SK-N-SH treated with all-trans-retinoic acid at 6 μM for 48 hours (cell line): ENCODE measurements around the gene IMPACT.

Source experiments
- ATAC-seq: fragments of 200-7000 bp; cut with Tn5 transposase; 3 replicates; pipeline ENCODE4 v1.9.1; 2020; ENCODE audit warnings: mild to moderate bottlenecking, moderate library complexity
- ARNTL ChIP-seq: fragments of 450-650 bp; formaldehyde crosslinking; IDR thresholded peaks from 2 replicates; pipeline ENCODE4 v1.5.0; 2020; ENCODE audit warnings: low read depth, mild to moderate bottlenecking, moderate library complexity, borderline replicate concordance
- BACH2 ChIP-seq: fragments of 250-450 bp; sonication (Bioruptor Pico); IDR thresholded peaks from 2 replicates; pipeline ENCODE4 v1.9.0; 2021; ENCODE audit warnings: mild to moderate bottlenecking, borderline replicate concordance
- CREB5 ChIP-seq: fragments of 250-450 bp; sonication (Bioruptor Pico); IDR thresholded peaks from 2 replicates; pipeline ENCODE4 v1.5.1; 2020; ENCODE audit warnings: low read depth, mild to moderate bottlenecking, moderate library complexity
- CSDC2 ChIP-seq: fragments of 250-450 bp; sonication (Bioruptor Pico); IDR thresholded peaks from 2 replicates; pipeline ENCODE4 v1.5.0; 2020; ENCODE audit warnings: mild to moderate bottlenecking, moderate library complexity
- CSRNP3 ChIP-seq: fragments of 250-450 bp; sonication (Bioruptor Pico); IDR thresholded peaks from 2 replicates; pipeline ENCODE4 v1.5.1; 2021; ENCODE audit warnings: mild to moderate bottlenecking, moderate library complexity
- ESRRG ChIP-seq: fragments of 250-450 bp; sonication (Bioruptor Pico); IDR thresholded peaks from 2 replicates; pipeline ENCODE4 v1.6.1; 2021; ENCODE audit warnings: mild to moderate bottlenecking
- GLIS3 ChIP-seq: fragments of 250-450 bp; sonication (Bioruptor Pico); IDR thresholded peaks from 2 replicates; pipeline ENCODE4 v1.5.0; 2020; ENCODE audit warnings: mild to moderate bottlenecking, moderate library complexity
- ISL1 ChIP-seq: fragments of 250-450 bp; sonication (Bioruptor Pico); IDR thresholded peaks from 2 replicates; pipeline ENCODE4 v2.1.2; 2022; ENCODE audit warnings: mild to moderate bottlenecking, moderate library complexity
- OSR1 ChIP-seq: fragments of 250-450 bp; sonication (Bioruptor Pico); IDR thresholded peaks from 2 replicates; pipeline ENCODE4 v1.8.0; 2022; ENCODE audit warnings: moderate library complexity, mild to moderate bottlenecking, inconsistent platforms
- POU6F1 ChIP-seq: fragments of 250-450 bp; sonication (Bioruptor Pico); IDR thresholded peaks from 2 replicates; pipeline ENCODE4 v1.8.0; 2021; ENCODE audit warnings: low read depth, mild to moderate bottlenecking, moderate library complexity, borderline replicate concordance
- PPARA ChIP-seq: fragments of 250-450 bp; sonication (Bioruptor Pico); IDR thresholded peaks from 2 replicates; pipeline ENCODE4 v1.5.0; 2020; ENCODE audit warnings: mild to moderate bottlenecking, borderline replicate concordance
- RARB ChIP-seq: fragments of 250-450 bp; sonication (Bioruptor Pico); IDR thresholded peaks from 2 replicates; pipeline ENCODE4 v1.8.0; 2021; ENCODE audit warnings: mild to moderate bottlenecking, moderate library complexity
- TCF4 ChIP-seq: fragments of 250-450 bp; sonication (Bioruptor Pico); IDR thresholded peaks from 2 replicates; pipeline ENCODE4 v1.8.0; 2021; ENCODE audit warnings: mild to moderate bottlenecking, moderate library complexity, borderline replicate concordance
- TOX ChIP-seq: fragments of 250-450 bp; sonication (Bioruptor Pico); IDR thresholded peaks from 2 replicates; pipeline ENCODE4 v1.8.0; 2021; ENCODE audit warnings: mild to moderate bottlenecking, moderate library complexity, borderline replicate concordance
- TSHZ2 ChIP-seq: fragments of 250-450 bp; sonication (Bioruptor Pico); IDR thresholded peaks from 2 replicates; pipeline ENCODE4 v1.5.0; 2020; ENCODE audit warnings: mild to moderate bottlenecking, moderate library complexity
- ZC3H10 ChIP-seq: fragments of 250-450 bp; sonication (Bioruptor Pico); IDR thresholded peaks from 2 replicates; pipeline ENCODE4 v1.5.1; 2021; ENCODE audit warnings: mild to moderate bottlenecking, moderate library complexity
- ZFP3 ChIP-seq: fragments of 250-450 bp; sonication (Bioruptor Pico); IDR thresholded peaks from 2 replicates; pipeline ENCODE4 v1.5.0; 2020; ENCODE audit warnings: mild to moderate bottlenecking, moderate library complexity
- ZFP30 ChIP-seq: fragments of 450-650 bp; formaldehyde crosslinking; IDR thresholded peaks from 2 replicates; pipeline ENCODE4 v1.5.0; 2022; ENCODE audit warnings: mild to moderate bottlenecking, moderate library complexity
- ZNF565 ChIP-seq: fragments of 450-650 bp; formaldehyde crosslinking; conservative IDR thresholded peaks from 2 replicates; pipeline ENCODE4 v1.5.0; 2020; ENCODE audit warnings: low read depth, mild to moderate bottlenecking, moderate library complexity
- ZNF70 ChIP-seq: fragments of 450-650 bp; formaldehyde crosslinking; IDR thresholded peaks from 2 replicates; pipeline ENCODE4 v1.5.0; 2020; ENCODE audit warnings: mild to moderate bottlenecking, moderate library complexity

IMPACT gene

GRCh38 chr18:24413148-24413547 lies 13.3 kb upstream of the IMPACT start (continued):
- TF ChIP-seq POU6F1 (CRISPR knock-in tag): no peak
- no peak for TF ChIP-seq OSR1 (CRISPR knock-in tag)
- no peak for TF ChIP-seq PPARA (CRISPR knock-in tag)
- TF ChIP-seq RARB: no peak
- TF ChIP-seq ZNF565 (CRISPR knock-in tag): no peak

GRCh38 chr18:24414349-24415003 lies 12.0 kb upstream of the IMPACT start:
- TF ChIP-seq ESRRG (CRISPR knock-in tag): no peak
- TF ChIP-seq GLIS3: no peak
- no peak for TF ChIP-seq CSDC2 (CRISPR knock-in tag)
- no peak for TF ChIP-seq OSR1 (CRISPR knock-in tag)
- no peak for TF ChIP-seq BACH2 (CRISPR knock-in tag)
- TF ChIP-seq ZNF70 (CRISPR knock-in tag): no peak
- TF ChIP-seq CREB5 (CRISPR knock-in tag): no peak
- TF ChIP-seq ZFP3 (CRISPR knock-in tag): no peak
- no peak for TF ChIP-seq ISL1
- no peak for ATAC-seq

GRCh38 chr18:24417480-24417879 lies 9.0 kb upstream of the IMPACT start:
- TF ChIP-seq ZNF70 (CRISPR knock-in tag) (peak; percentile 50; the same call in 1 of the 2 replicates), GLIS3 (no peak)
- no peak for ATAC-seq

- TF ChIP-seq CREB5 (CRISPR knock-in tag) (no peak), BACH2 (CRISPR knock-in tag) (no peak), TSHZ2 (CRISPR knock-in tag) (no peak), ZFP3 (CRISPR knock-in tag) (no peak), GLIS3 (no peak)
- ATAC-seq: no peak
Observed at GRCh38 chr18:24420551-24420950, 5.9 kb upstream of the IMPACT start.

- ATAC-seq: no peak
- TF ChIP-seq RARB (no peak), CREB5 (CRISPR knock-in tag) (no peak), TOX (no peak), ZC3H10 (no peak), ZNF70 (CRISPR knock-in tag) (no peak), CSRNP3 (CRISPR knock-in tag) (no peak), ARNTL (CRISPR knock-in tag) (no peak), PPARA (CRISPR knock-in tag) (no peak), TCF4 (CRISPR knock-in tag) (no peak), POU6F1 (CRISPR knock-in tag) (no peak), ZFP30 (CRISPR knock-in tag) (no peak), GLIS3 (no peak), CSDC2 (CRISPR knock-in tag) (no peak)
- TF ChIP-seq, all 23 proteins: peak for 0
Observed at GRCh38 chr18:24421831-24422230, 4.6 kb upstream of the IMPACT start.
